IMR-90 (cell line): ENCODE results near the gene C2orf92.

ENCODE experiments used
- CEBPB ChIP-seq: IDR thresholded peaks from 2 replicates; pipeline ENCODE4 v1.6.1; 2012; ENCODE audit warnings: low read depth, low read length, improper control_type of control experiment
- CHD1 ChIP-seq: IDR thresholded peaks from 2 replicates; pipeline ENCODE4 v1.6.1; 2012; ENCODE audit warnings: low read depth, low read length, improper control_type of control experiment
- CTCF ChIP-seq: conservative IDR thresholded peaks from 2 replicates; pipeline ENCODE4 v1.5.1; 2012; ENCODE audit warnings: mild to moderate bottlenecking, low read depth, low read length, improper control_type of control experiment
- MAFK ChIP-seq: IDR thresholded peaks from 2 replicates; pipeline ENCODE4 v1.6.1; 2012; ENCODE audit warnings: low read depth, low read length, improper control_type of control experiment
- MXI1 ChIP-seq: IDR thresholded peaks from 2 replicates; pipeline ENCODE4 v1.6.1; 2012; ENCODE audit warnings: low read depth, mild to moderate bottlenecking, low read length, moderate library complexity, borderline replicate concordance
- POLR2A ChIP-seq: IDR thresholded peaks from 2 replicates; pipeline ENCODE4 v1.6.1; 2012; ENCODE audit warnings: mild to moderate bottlenecking, low read depth, low read length
- RAD21 ChIP-seq: IDR thresholded peaks from 2 replicates; pipeline ENCODE4 v1.6.1; 2012; ENCODE audit warnings: low read length, improper control_type of control experiment
- RCOR1 ChIP-seq: IDR thresholded peaks from 2 replicates; pipeline ENCODE4 v1.6.1; 2012; ENCODE audit warnings: mild to moderate bottlenecking, low read length, improper control_type of control experiment; ENCODE audit not compliant: insufficient replicate concordance
- RFX5 ChIP-seq: IDR thresholded peaks from 2 replicates; pipeline ENCODE4 v1.8.0; 2012; ENCODE audit warnings: low read depth, mild to moderate bottlenecking, low read length, moderate library complexity
- SMC3 ChIP-seq: fragments of 150-350 bp; IDR thresholded peaks from 2 replicates; pipeline ENCODE4 v1.6.1; 2016; ENCODE audit warnings: low read depth, mild to moderate bottlenecking, antibody characterized with exemption, low read length, moderate library complexity
- USF2 ChIP-seq: fragments of 150-350 bp; IDR thresholded peaks from 2 replicates; pipeline ENCODE4 v1.6.1; 2017; ENCODE audit warnings: mild to moderate bottlenecking, antibody characterized with exemption, low read length, low read depth

GRCh38 chr2:97693476-97693875, 24.0 kb downstream of the C2orf92 start:
- no peak for TF ChIP-seq MXI1
- no peak for TF ChIP-seq CTCF
- TF ChIP-seq RFX5: no peak
- no peak for TF ChIP-seq POLR2A
- TF ChIP-seq CEBPB: no peak
- no peak for TF ChIP-seq USF2
- TF ChIP-seq RCOR1: no peak
- no peak for TF ChIP-seq CHD1
- no peak for TF ChIP-seq SMC3
- no peak for TF ChIP-seq RAD21
- no peak for TF ChIP-seq MAFK
